MCF 10A (cell line): ENCODE measurements around the gene SLC38A10. TPM values are rescaled to one million over a fixed set of nuclear protein-coding genes. Genes with fewer than 3 reads are reported as not detected.

Experiments used
- BruUV-seq: library from RNA; stranded (reverse); fragments of 400-500 nt; replicated peaks from 2 replicates; lab custom pipeline; 2021; lab: Mats Ljungman, UMichigan
- CTCF ChIA-PET: fragments of 300-600 bp; sonication (Branson Sonifier 250); formaldehyde crosslinking; extraction: SDS; loops from one replicate; lab custom pipeline; 2021; ENCODE audit warnings: antibody characterized with exemption, inconsistent platforms; lab: Yijun Ruan, JAX
- POLR2A ChIA-PET: fragments of 300-600, 350-650 bp; sonication (Branson Sonifier 250); formaldehyde crosslinking; extraction: SDS; loops from one replicate; lab custom pipeline; 2020; ENCODE audit warnings: antibody characterized with exemption, inconsistent platforms; lab: Yijun Ruan, JAX
- DNase-seq: peaks from one replicate; pipeline ENCODE4 v3.0.0-alpha.2; 2018; ENCODE audit not compliant: unreplicated experiment
- H3K27ac Mint-ChIP-seq: one replicate; pipeline ENCODE4 v1.8.0; 2022; ENCODE audit warnings: mild to moderate bottlenecking, low read depth, mixed read lengths; ENCODE audit not compliant: unreplicated experiment
- H3K27me3 Mint-ChIP-seq: one replicate; pipeline ENCODE4 v1.8.0; 2022; ENCODE audit warnings: mixed read lengths; ENCODE audit not compliant: insufficient read depth, unreplicated experiment
- H3K36me3 Mint-ChIP-seq: one replicate; pipeline ENCODE4 v1.8.0; 2022; ENCODE audit warnings: mild to moderate bottlenecking, moderate library complexity, mixed read lengths; ENCODE audit not compliant: insufficient read depth, unreplicated experiment
- H3K4me1 Mint-ChIP-seq: one replicate; pipeline ENCODE4 v1.8.0; 2022; ENCODE audit warnings: mixed read lengths; ENCODE audit not compliant: insufficient read depth, unreplicated experiment
- H3K4me3 Mint-ChIP-seq: one replicate; pipeline ENCODE4 v1.8.0; 2022; ENCODE audit warnings: mild to moderate bottlenecking, moderate library complexity, mixed read lengths; ENCODE audit not compliant: unreplicated experiment
- H3K9me3 Mint-ChIP-seq: one replicate; pipeline ENCODE4 v1.8.0; 2022; ENCODE audit warnings: mixed read lengths; ENCODE audit not compliant: unreplicated experiment
- CTCF ChIP-seq: fragments of 200-600 bp; IDR thresholded peaks from one replicate; pipeline ENCODE4 v1.8.0; 2022; ENCODE audit warnings: antibody characterized with exemption, mild to moderate bottlenecking; ENCODE audit not compliant: unreplicated experiment
- intact Hi-C: fragments of 100-400 bp; cut with micrococcal nuclease; formaldehyde crosslinking; loops from 2 replicates; pipeline ENCODE4 v1.14.1; 2022
- total RNA-seq: library from RNA; stranded (reverse); gene quantifications from 2 replicates; pipeline ENCODE4 v1.2.3, GENCODE V29; 2022

Gene SLC38A10
- total RNA-seq, 1 experiment from 2014 or later, result 98.2 TPM

- TF ChIP-seq CTCF, result no peak
- no peak overlapping the region for H3K27ac Mint-ChIP-seq
- ChIA-PET CTCF (interaction anchor here (0.7 kb wide), 1 partner anchor 39 kb away, joined by 4 read pairs; no protein-coding TSS in a partner anchor), POLR2A (no interaction called here)
- intact Hi-C loops, result no loop called here
- no peak overlapping the region for H3K4me3 Mint-ChIP-seq
- no peak for DNase-seq
- BruUV-seq, result no TSS peak
- H3K9me3 Mint-ChIP-seq, result no peaks in the 10 kb centered on the region
- no peaks in the 10 kb centered on the region for H3K27me3 Mint-ChIP-seq
- H3K36me3 Mint-ChIP-seq, result peaks cover 7% of the 10 kb centered on the region
- H3K4me1 Mint-ChIP-seq, result no peaks in the 10 kb centered on the region
These were observed 97.7 kb downstream of the SLC38A10 start for GRCh38 chr17:81197409-81197795.

- ChIA-PET POLR2A (no interaction called here), CTCF (no interaction called here)
- BruUV-seq, result no TSS peak
- Mint-ChIP-seq H3K4me1 (no peaks in the 10 kb centered on the region), H3K27me3 (no peaks in the 10 kb centered on the region), H3K4me3 (no peak overlapping the region), H3K36me3 (peaks cover 7% of the 10 kb centered on the region), H3K27ac (no peak overlapping the region), H3K9me3 (no peaks in the 10 kb centered on the region)
- no peak for TF ChIP-seq CTCF
- no peak for DNase-seq
- intact Hi-C loops, result no loop called here
These were observed 98.3 kb downstream of the SLC38A10 start for GRCh38 chr17:81196505-81197408.

DNA sequence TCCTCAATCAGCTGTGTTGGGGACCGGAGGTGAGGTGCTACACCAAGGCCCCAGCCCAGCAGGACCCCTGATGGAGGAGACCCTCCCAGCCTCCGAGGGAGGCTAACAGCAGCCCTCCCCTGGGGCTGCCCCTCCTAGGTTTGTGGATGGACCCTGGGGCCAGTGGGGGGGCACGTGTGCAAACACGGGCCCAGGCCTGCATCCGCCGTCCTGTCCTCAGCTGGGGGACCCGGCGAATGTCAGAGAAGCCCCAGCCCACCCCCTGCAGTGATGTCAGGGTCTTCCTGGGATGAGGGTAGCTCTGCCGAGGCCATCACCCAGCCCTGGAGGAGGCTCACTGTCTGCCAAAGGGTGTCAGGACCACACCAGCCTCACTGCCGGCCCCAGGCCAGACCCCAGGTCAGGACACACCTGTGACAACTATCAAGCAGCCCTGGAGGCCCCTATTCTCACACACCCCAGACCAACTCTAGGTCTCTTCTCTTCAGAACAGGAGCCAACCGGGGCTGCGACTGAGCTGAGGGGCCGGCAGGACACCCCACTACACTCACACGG lies 99.1 kb downstream of the SLC38A10 start:
- Mint-ChIP-seq H3K27ac (no peak overlapping the region), H3K36me3 (peaks cover 12% of the 10 kb centered on the region), H3K4me1 (no peaks in the 10 kb centered on the region), H3K27me3 (no peaks in the 10 kb centered on the region), H3K9me3 (no peaks in the 10 kb centered on the region), H3K4me3 (no peak overlapping the region)
- POLR2A ChIA-PET, result no interaction called here
- intact Hi-C loops, result no loop called here
- no TSS peak for BruUV-seq
- DNase-seq, result no peak
- no peak for TF ChIP-seq CTCF
- CTCF ChIA-PET, result no interaction called here

Other genes with a start within 250 kb of the SLC38A10 start
- gene PVALEF, start 129.8 kb downstream of the SLC38A10 start, total RNA-seq, result not detected in 2 replicates
- gene AATK, start 129.1 kb downstream of the SLC38A10 start, total RNA-seq, result 0.59 and 1.4 TPM in 2 replicates
- 8.0 and 9.5 TPM in 2 replicates for gene CEP131, start 72.3 kb downstream of the SLC38A10 start, total RNA-seq
- gene TEPSIN, start 56.3 kb downstream of the SLC38A10 start, total RNA-seq, result 23.4 and 27.4 TPM in 2 replicates
- 95.0 and 95.3 TPM in 2 replicates for gene NDUFAF8, start 56.0 kb downstream of the SLC38A10 start, total RNA-seq
- gene BAHCC1, start 100.2 kb upstream of the SLC38A10 start, total RNA-seq, result 7.4 and 9.2 TPM in 2 replicates
- 1,056 and 1,461 TPM in 2 replicates for gene ACTG1, start 217.5 kb upstream of the SLC38A10 start, total RNA-seq
- 0.37 TPM in 1 of 2 replicates, not detected in the other for gene FSCN2, start 233.1 kb upstream of the SLC38A10 start, total RNA-seq